GM19397 (cell line): Measurements from ENCODE around the gene ELL3.
"Not testable (repeated sequence)": the region's sequence is repeated elsewhere in the genome, so short reads cannot be mapped to it uniquely, and the experiment has no call there.

Experiments
- ATAC-seq: cut with Tn5 transposase; IDR thresholded peaks from one replicate; pipeline ENCODE4 v1.9.1; 2021; ENCODE audit warnings: mild to moderate bottlenecking, moderate library complexity; ENCODE audit not compliant: unreplicated experiment

ELL3 gene

GRCh38 chr15:43728053-43728725 is 48.6 kb downstream of the ELL3 start:
- ATAC-seq = not testable (repeated sequence)

- ATAC-seq = not testable (repeated sequence)
These were observed 50.5 kb downstream of the ELL3 start for GRCh38 chr15:43726306-43726705.

DNA sequence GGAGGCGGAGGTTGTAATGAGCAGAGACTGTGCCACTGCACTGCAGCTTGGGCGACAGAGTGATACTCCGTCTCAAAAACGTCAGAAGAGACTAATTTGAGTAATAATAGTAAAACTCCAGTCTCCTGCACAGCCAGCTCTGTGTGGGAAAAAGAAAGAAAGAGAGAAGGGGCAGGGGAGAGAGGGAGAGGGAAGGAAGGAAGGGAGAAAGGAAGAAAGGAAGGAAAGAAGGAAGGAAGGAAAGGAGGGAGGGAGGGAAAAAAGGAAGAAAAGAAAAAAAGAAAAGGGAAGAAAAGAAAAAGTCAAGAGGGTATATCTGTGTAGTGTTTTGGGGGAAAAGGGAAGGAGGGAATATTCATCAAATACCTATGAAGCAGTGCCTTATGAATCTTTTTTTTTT is 53.6 kb downstream of the ELL3 start:
- ATAC-seq = no peak
